Panc1 (cell line): Measurements from ENCODE around the gene KIF26B.

ENCODE experiments used
- CTCF ChIP-seq: fragments of 450-650 bp; IDR thresholded peaks from 2 replicates; pipeline ENCODE4 v1.5.1; 2017; ENCODE audit warnings: mild to moderate bottlenecking
- POLR2AphosphoS5 ChIP-seq: IDR thresholded peaks from 2 replicates; pipeline ENCODE4 v1.6.1; 2012; ENCODE audit warnings: mild to moderate bottlenecking, low read depth, low read length, moderate library complexity
- REST ChIP-seq, 2 experiments: IDR thresholded peaks; 2 replicates each; pipeline ENCODE4 v1.6.1; 2011 to 2012; ENCODE audit warnings: low read depth in 2 of 2, control low read depth in 1 of 2, low read length in 1 of 2, mild to moderate bottlenecking in 1 of 2, moderate library complexity in 1 of 2; ENCODE audit not compliant: insufficient read depth in 1 of 2
- SIN3A ChIP-seq: IDR thresholded peaks from 2 replicates; pipeline ENCODE4 v1.6.1; 2012; ENCODE audit warnings: low read depth, mild to moderate bottlenecking, low read length, moderate library complexity, borderline replicate concordance; ENCODE audit not compliant: insufficient read depth
- TCF7L2 ChIP-seq: IDR thresholded peaks from 2 replicates; pipeline ENCODE4 v1.6.1; 2011; ENCODE audit warnings: mild to moderate bottlenecking, low read depth, low read length, inconsistent platforms

GRCh38 chr1:245313576-245313975 lies 158.8 kb downstream of the KIF26B start:
- no peak for TF ChIP-seq CTCF
- no peak for TF ChIP-seq SIN3A
- TF ChIP-seq REST (IDR thresholded peaks at IDR 0.05; ENCODE audit: insufficient read depth in 1 of 2, low read depth in 2 of 2, low read length in 1 of 2): no peak
- TF ChIP-seq TCF7L2: no peak
- TF ChIP-seq POLR2AphosphoS5: no peak
